HCT116 (cell line): Measurements from ENCODE around the gene CEBPB. TPM values are rescaled to one million over a fixed set of nuclear protein-coding genes. Genes with fewer than 3 reads are reported as not detected.

Source experiments
- ATAC-seq: fragments of 200-7000 bp; cut with Tn5 transposase; 2 replicates; pipeline ENCODE4 v1.9.1; 2020; ENCODE audit warnings: mild to moderate bottlenecking, moderate library complexity
- BruUV-seq: library from RNA; stranded (reverse); fragments of 400-500 nt; replicated peaks from 2 replicates; lab custom pipeline; 2021; lab: Mats Ljungman, UMichigan
- CTCF ChIA-PET: fragments of 300-600 bp; sonication (Branson Sonifier 250); formaldehyde crosslinking; loops from one replicate; lab custom pipeline; 2021; ENCODE audit warnings: antibody characterized with exemption; lab: Charles Lee
- POLR2A ChIA-PET: fragments of 300-600, 350-600 bp; sonication (Branson Sonifier 250); formaldehyde crosslinking; loops from one replicate; lab custom pipeline; 2021; ENCODE audit warnings: antibody characterized with exemption; lab: Charles Lee
- RAD21 ChIA-PET, 2 experiments: fragments of 300-600 bp; sonication (Branson Sonifier 250); formaldehyde crosslinking; loops; one replicate each; lab custom pipeline; 2023; ENCODE audit warnings: low total read pairs in 2 of 2; ENCODE audit not compliant: uncharacterized antibody in 2 of 2, unreplicated experiment in 2 of 2, low non-redundant PET in 1 of 2; lab: Charles Lee
- DNase-seq: peaks from one replicate; pipeline ENCODE4 v3.0.0-alpha.2; 2010; ENCODE audit warnings: low read depth, low spot score
- H2AFZ ChIP-seq: fragments of 200-600 bp; shearing (Covaris generic), sonication (generic); 2 replicates; pipeline ENCODE4 v1.6.1; 2017; ENCODE audit warnings: low read depth, mixed run types, mixed read lengths, antibody characterized with exemption, low read length; ENCODE audit not compliant: poor library complexity, severe bottlenecking
- H3K27ac ChIP-seq: 2 replicates; pipeline ENCODE4 v1.5.1; 2012; ENCODE audit warnings: low read depth, low read length
- H3K27me3 ChIP-seq: fragments of 200-600 bp; sonication (generic); 2 replicates; pipeline ENCODE4 v1.6.1; 2016; ENCODE audit warnings: mixed run types, low read length, mixed read lengths; ENCODE audit not compliant: insufficient read depth
- H3K36me3 ChIP-seq, 2 experiments: fragments of 200-500 bp in 1 of 2; fragments of 200-600 bp in 1 of 2; sonication (Bioruptor generic) in 1 of 2; sonication (generic) in 1 of 2; 2 replicates each; pipeline versions ENCODE4 v1.5.1 to v1.6.1; 2014 to 2016; ENCODE audit warnings: low read length in 2 of 2, inconsistent platforms in 1 of 2, mixed read lengths in 1 of 2, mixed run types in 1 of 2; ENCODE audit not compliant: insufficient read depth in 2 of 2, control insufficient read depth in 1 of 2
- H3K4me1 ChIP-seq, 2 experiments: fragments of 200-600 bp in 1 of 2; sonication (generic) in 1 of 2; 2 replicates each; pipeline versions ENCODE4 v1.5.1 to v1.6.1; 2012 to 2017; ENCODE audit warnings: low read length in 2 of 2, inconsistent platforms in 1 of 2, mild to moderate bottlenecking in 1 of 2, mixed read lengths in 1 of 2, mixed run types in 1 of 2, moderate library complexity in 1 of 2; ENCODE audit not compliant: insufficient read depth in 2 of 2, control insufficient read depth in 1 of 2
- H3K4me2 ChIP-seq: fragments of 200-600 bp; sonication (generic); 2 replicates; pipeline ENCODE4 v1.6.1; 2017; ENCODE audit warnings: mixed run types, low read length, mixed read lengths
- H3K4me3 ChIP-seq, 2 experiments: fragments of 200-600 bp in 1 of 2; sonication (generic) in 1 of 2; replicated peaks in 1 of 2; 2 replicates each; pipeline ENCODE4 v1.5.1; 2011 to 2016; ENCODE audit warnings: low read length in 2 of 2, control low read depth in 1 of 2, low read depth in 1 of 2, mild to moderate bottlenecking in 1 of 2, mixed read lengths in 1 of 2, mixed run types in 1 of 2
- H3K79me2 ChIP-seq: fragments of 200-600 bp; sonication (generic); 2 replicates; pipeline ENCODE4 v1.6.1; 2017; ENCODE audit warnings: mild to moderate bottlenecking, mixed run types, low read length, moderate library complexity, mixed read lengths; ENCODE audit not compliant: insufficient read depth
- H3K9ac ChIP-seq: fragments of 200-600 bp; sonication (generic); 2 replicates; pipeline ENCODE4 v1.6.1; 2016; ENCODE audit warnings: low read length, mixed read lengths
- H3K9me2 ChIP-seq: fragments of 200-600 bp; sonication (generic), shearing (Covaris generic); 2 replicates; pipeline ENCODE4 v1.6.1; 2017; ENCODE audit warnings: mixed run types, mild to moderate bottlenecking, moderate library complexity; ENCODE audit not compliant: insufficient read depth
- H3K9me3 ChIP-seq, 2 experiments: fragments of 200-500 bp in 1 of 2; fragments of 200-600 bp in 1 of 2; sonication (Bioruptor generic) in 1 of 2; sonication (generic) in 1 of 2; 2 replicates each; pipeline ENCODE4 v1.6.1; 2014 to 2017; ENCODE audit warnings: low read length in 2 of 2, mixed read lengths in 2 of 2, inconsistent platforms in 1 of 2, low read depth in 1 of 2, mild to moderate bottlenecking in 1 of 2, mixed run types in 1 of 2, moderate library complexity in 1 of 2; ENCODE audit not compliant: control insufficient read depth in 1 of 2, insufficient read depth in 1 of 2
- H4K20me1 ChIP-seq: fragments of 200-600 bp; sonication (generic), shearing (Covaris generic); 2 replicates; pipeline ENCODE4 v1.6.1; 2017; ENCODE audit warnings: mixed run types, mild to moderate bottlenecking, moderate library complexity; ENCODE audit not compliant: insufficient read depth
- CBX3 ChIP-seq: IDR thresholded peaks from 2 replicates; pipeline ENCODE4 v1.6.1; 2012; ENCODE audit warnings: low read depth
- CEBPB ChIP-seq: IDR thresholded peaks from 2 replicates; pipeline ENCODE4 v1.6.1; 2012; ENCODE audit warnings: low read depth
- EGR1 ChIP-seq: IDR thresholded peaks from 2 replicates; pipeline ENCODE4 v1.6.1; 2012; ENCODE audit warnings: low read depth
- ELF1 ChIP-seq: IDR thresholded peaks from 2 replicates; pipeline ENCODE4 v1.6.1; 2012; ENCODE audit warnings: low read depth, borderline replicate concordance
- EZH2phosphoT487 ChIP-seq: fragments of 200-600 bp; IDR thresholded peaks from 2 replicates; pipeline ENCODE4 v1.6.1; 2018; ENCODE audit warnings: antibody characterized with exemption, borderline replicate concordance
- FOSL1 ChIP-seq: IDR thresholded peaks from 2 replicates; pipeline ENCODE4 v1.6.1; 2012; ENCODE audit warnings: low read depth
- JUND ChIP-seq: IDR thresholded peaks from 2 replicates; pipeline ENCODE4 v1.6.1; 2012
- POLR2A ChIP-seq: IDR thresholded peaks from 2 replicates; pipeline ENCODE4 v1.7.0; 2011; ENCODE audit warnings: borderline replicate concordance; ENCODE audit not compliant: insufficient read depth, insufficient read length; ENCODE audit errors: extremely low read depth
- POLR2AphosphoS5 ChIP-seq: IDR thresholded peaks from 2 replicates; pipeline ENCODE4 v1.6.1; 2011; ENCODE audit warnings: mild to moderate bottlenecking, low read depth, low read length, moderate library complexity
- SIN3A ChIP-seq: IDR thresholded peaks from 2 replicates; pipeline ENCODE4 v1.6.1; 2012; ENCODE audit warnings: low read depth
- SP1 ChIP-seq: IDR thresholded peaks from 2 replicates; pipeline ENCODE4 v1.6.1; 2012; ENCODE audit warnings: low read depth
- TCF7L2 ChIP-seq: IDR thresholded peaks from 2 replicates; pipeline ENCODE4 v1.7.0; 2011; ENCODE audit warnings: borderline replicate concordance, inconsistent platforms; ENCODE audit not compliant: insufficient read depth, insufficient read length; ENCODE audit errors: extremely low read depth
- ZFX ChIP-seq: fragments of 450-650 bp; IDR thresholded peaks from 2 replicates; pipeline ENCODE4 v1.6.1; 2017
- ZNF274 ChIP-seq: fragments of 200-500 bp; sonication (Bioruptor generic); IDR thresholded peaks from 2 replicates; pipeline ENCODE4 v1.6.1; 2014; ENCODE audit warnings: mild to moderate bottlenecking, low read depth, low read length, inconsistent platforms
- intact Hi-C: fragments of 100-400 bp; cut with micrococcal nuclease; formaldehyde crosslinking; loops from 2 replicates; pipeline ENCODE4 v1.10.0; 2022
- total RNA-seq: library from RNA; stranded (reverse); gene quantifications from one replicate; pipeline ENCODE4 v1.2.1, GENCODE V29; 2021; ENCODE audit not compliant: unreplicated experiment
- TF ChIP-seq, protein P1 (sequence below): IDR thresholded peaks from 2 replicates; pipeline ENCODE4 v1.6.1; 2012
- TF ChIP-seq, protein P2 (sequence below): IDR thresholded peaks from 2 replicates; pipeline ENCODE4 v1.6.1; 2012; ENCODE audit warnings: low read depth
- TF ChIP-seq, protein P3 (sequence below), 3 experiments: fragments of 200-600 bp in 1 of 3; sonication (generic) in 1 of 3; IDR thresholded peaks in 2 of 3; conservative IDR thresholded peaks in 1 of 3; 2 replicates each; pipeline ENCODE4 v1.5.1; 2012 to 2017; ENCODE audit warnings: low read depth in 2 of 3, low read length in 2 of 3, antibody characterized with exemption in 1 of 3, borderline replicate concordance in 1 of 3, control low read depth in 1 of 3, mild to moderate bottlenecking in 1 of 3, mixed read lengths in 1 of 3, mixed run types in 1 of 3, moderate library complexity in 1 of 3; ENCODE audit not compliant: insufficient read depth in 1 of 3
- TF ChIP-seq, protein P4 (sequence below): IDR thresholded peaks from 2 replicates; pipeline ENCODE4 v1.6.1; 2011; ENCODE audit warnings: mild to moderate bottlenecking, low read length, moderate library complexity; ENCODE audit not compliant: insufficient replicate concordance; ENCODE audit errors: extremely low read depth

Gene CEBPB
- total RNA-seq, 1 experiment from 2014 or later: 113 TPM

DNA sequence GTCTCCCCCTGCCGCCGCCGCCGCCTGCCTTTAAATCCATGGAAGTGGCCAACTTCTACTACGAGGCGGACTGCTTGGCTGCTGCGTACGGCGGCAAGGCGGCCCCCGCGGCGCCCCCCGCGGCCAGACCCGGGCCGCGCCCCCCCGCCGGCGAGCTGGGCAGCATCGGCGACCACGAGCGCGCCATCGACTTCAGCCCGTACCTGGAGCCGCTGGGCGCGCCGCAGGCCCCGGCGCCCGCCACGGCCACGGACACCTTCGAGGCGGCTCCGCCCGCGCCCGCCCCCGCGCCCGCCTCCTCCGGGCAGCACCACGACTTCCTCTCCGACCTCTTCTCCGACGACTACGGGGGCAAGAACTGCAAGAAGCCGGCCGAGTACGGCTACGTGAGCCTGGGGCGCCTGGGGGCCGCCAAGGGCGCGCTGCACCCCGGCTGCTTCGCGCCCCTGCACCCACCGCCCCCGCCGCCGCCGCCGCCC, 474 bp downstream of the CEBPB start:
- peak overlapping the region; percentile 68 to 91 for H3K4me3 ChIP-seq
- no peaks in the 10 kb centered on the region for H3K27me3 ChIP-seq
- ChIA-PET POLR2A (interaction anchor here (0.6 to 1.8 kb wide), 22 partner anchors 10 to 293 kb away, joined by 3 to 10 read pairs (median 4); no protein-coding TSS in a partner anchor), RAD21 (interaction anchor here in 1 of 2 experiments (0.7 to 1.4 kb wide), 2 partner anchors 94 to 273 kb away, joined by 3 to 8 read pairs; no protein-coding TSS in a partner anchor), CTCF (interaction anchor here (1.2 to 6.8 kb wide), 2 partner anchors 273 to 435 kb away, joined by 3 to 61 read pairs; no protein-coding TSS in a partner anchor)
- intact Hi-C loops: loop anchor here (5.0 kb wide), 1 partner anchor 91 kb away; no protein-coding TSS in a partner anchor
- H3K9ac ChIP-seq: peak overlapping the region; percentile 85
- BruUV-seq: no TSS peak
- peak overlapping the region; percentile 96 for H3K4me2 ChIP-seq
- TF ChIP-seq CEBPB (no peak), ZNF274 (no peak), POLR2AphosphoS5 (no peak; the same call in 1 of the 2 replicates), SP1 (no peak), SIN3A (no peak), EGR1 (no peak), POLR2A (no peak), ZFX (no peak), ELF1 (no peak), TCF7L2 (no peak), EZH2phosphoT487 (no peak), FOSL1 (no peak), JUND (no peak), CBX3 (no peak)
- TF ChIP-seq, protein P1, sequence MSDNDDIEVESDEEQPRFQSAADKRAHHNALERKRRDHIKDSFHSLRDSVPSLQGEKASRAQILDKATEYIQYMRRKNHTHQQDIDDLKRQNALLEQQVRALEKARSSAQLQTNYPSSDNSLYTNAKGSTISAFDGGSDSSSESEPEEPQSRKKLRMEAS: no peak
- TF ChIP-seq, protein P2, sequence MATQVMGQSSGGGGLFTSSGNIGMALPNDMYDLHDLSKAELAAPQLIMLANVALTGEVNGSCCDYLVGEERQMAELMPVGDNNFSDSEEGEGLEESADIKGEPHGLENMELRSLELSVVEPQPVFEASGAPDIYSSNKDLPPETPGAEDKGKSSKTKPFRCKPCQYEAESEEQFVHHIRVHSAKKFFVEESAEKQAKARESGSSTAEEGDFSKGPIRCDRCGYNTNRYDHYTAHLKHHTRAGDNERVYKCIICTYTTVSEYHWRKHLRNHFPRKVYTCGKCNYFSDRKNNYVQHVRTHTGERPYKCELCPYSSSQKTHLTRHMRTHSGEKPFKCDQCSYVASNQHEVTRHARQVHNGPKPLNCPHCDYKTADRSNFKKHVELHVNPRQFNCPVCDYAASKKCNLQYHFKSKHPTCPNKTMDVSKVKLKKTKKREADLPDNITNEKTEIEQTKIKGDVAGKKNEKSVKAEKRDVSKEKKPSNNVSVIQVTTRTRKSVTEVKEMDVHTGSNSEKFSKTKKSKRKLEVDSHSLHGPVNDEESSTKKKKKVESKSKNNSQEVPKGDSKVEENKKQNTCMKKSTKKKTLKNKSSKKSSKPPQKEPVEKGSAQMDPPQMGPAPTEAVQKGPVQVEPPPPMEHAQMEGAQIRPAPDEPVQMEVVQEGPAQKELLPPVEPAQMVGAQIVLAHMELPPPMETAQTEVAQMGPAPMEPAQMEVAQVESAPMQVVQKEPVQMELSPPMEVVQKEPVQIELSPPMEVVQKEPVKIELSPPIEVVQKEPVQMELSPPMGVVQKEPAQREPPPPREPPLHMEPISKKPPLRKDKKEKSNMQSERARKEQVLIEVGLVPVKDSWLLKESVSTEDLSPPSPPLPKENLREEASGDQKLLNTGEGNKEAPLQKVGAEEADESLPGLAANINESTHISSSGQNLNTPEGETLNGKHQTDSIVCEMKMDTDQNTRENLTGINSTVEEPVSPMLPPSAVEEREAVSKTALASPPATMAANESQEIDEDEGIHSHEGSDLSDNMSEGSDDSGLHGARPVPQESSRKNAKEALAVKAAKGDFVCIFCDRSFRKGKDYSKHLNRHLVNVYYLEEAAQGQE: no peak
- TF ChIP-seq, protein P3, sequence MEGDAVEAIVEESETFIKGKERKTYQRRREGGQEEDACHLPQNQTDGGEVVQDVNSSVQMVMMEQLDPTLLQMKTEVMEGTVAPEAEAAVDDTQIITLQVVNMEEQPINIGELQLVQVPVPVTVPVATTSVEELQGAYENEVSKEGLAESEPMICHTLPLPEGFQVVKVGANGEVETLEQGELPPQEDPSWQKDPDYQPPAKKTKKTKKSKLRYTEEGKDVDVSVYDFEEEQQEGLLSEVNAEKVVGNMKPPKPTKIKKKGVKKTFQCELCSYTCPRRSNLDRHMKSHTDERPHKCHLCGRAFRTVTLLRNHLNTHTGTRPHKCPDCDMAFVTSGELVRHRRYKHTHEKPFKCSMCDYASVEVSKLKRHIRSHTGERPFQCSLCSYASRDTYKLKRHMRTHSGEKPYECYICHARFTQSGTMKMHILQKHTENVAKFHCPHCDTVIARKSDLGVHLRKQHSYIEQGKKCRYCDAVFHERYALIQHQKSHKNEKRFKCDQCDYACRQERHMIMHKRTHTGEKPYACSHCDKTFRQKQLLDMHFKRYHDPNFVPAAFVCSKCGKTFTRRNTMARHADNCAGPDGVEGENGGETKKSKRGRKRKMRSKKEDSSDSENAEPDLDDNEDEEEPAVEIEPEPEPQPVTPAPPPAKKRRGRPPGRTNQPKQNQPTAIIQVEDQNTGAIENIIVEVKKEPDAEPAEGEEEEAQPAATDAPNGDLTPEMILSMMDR (IDR thresholded peaks at IDR 0.05 in 2 of 3, conservative IDR thresholded peaks at IDR 0.05 in 1 of 3; ENCODE audit: borderline replicate concordance in 1 of 3, insufficient read depth in 1 of 3, low read depth in 2 of 3, low read length in 2 of 3): no peak
- TF ChIP-seq, protein P4, sequence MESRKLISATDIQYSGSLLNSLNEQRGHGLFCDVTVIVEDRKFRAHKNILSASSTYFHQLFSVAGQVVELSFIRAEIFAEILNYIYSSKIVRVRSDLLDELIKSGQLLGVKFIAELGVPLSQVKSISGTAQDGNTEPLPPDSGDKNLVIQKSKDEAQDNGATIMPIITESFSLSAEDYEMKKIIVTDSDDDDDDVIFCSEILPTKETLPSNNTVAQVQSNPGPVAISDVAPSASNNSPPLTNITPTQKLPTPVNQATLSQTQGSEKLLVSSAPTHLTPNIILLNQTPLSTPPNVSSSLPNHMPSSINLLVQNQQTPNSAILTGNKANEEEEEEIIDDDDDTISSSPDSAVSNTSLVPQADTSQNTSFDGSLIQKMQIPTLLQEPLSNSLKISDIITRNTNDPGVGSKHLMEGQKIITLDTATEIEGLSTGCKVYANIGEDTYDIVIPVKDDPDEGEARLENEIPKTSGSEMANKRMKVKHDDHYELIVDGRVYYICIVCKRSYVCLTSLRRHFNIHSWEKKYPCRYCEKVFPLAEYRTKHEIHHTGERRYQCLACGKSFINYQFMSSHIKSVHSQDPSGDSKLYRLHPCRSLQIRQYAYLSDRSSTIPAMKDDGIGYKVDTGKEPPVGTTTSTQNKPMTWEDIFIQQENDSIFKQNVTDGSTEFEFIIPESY: no peak
- H3K4me1 ChIP-seq: peaks cover 38 to 57% of the 10 kb centered on the region in 2 experiments
- H3K79me2 ChIP-seq: peaks cover 26% of the 10 kb centered on the region
- peak; percentile 41 for ATAC-seq
- H3K36me3 ChIP-seq: peaks cover 0 to 4% of the 10 kb centered on the region in 2 experiments; a peak in 1 of 4 replicates
- peak overlapping the region; percentile 85 for H3K27ac ChIP-seq
- H3K9me3 ChIP-seq: no peaks in the 10 kb centered on the region
- no peak overlapping the region for H2AFZ ChIP-seq
- no peaks in the 10 kb centered on the region for H3K9me2 ChIP-seq
- peaks cover 7% of the 10 kb centered on the region; the same call in 1 of the 2 replicates for H4K20me1 ChIP-seq
- DNase-seq: no peak
